Gastroesophageal sphincter (tissue), 4 donors: ENCODE measurements around the gene USP6. TPM values are rescaled to one million over a fixed set of nuclear protein-coding genes. Genes with fewer than 3 reads are reported as not detected.
"Not testable (repeated sequence)": the region's sequence is repeated elsewhere in the genome, so short reads cannot be mapped to it uniquely, and the experiment has no call there.

Source experiments
- ATAC-seq: fragments of 150-250 bp; one replicate; pipeline ENCODE4 v1.9.1; 2016; ENCODE audit warnings: mild to moderate bottlenecking, moderate library complexity
- H3K27ac ChIP-seq, 4 donors: fragments of 200-600 bp; sonication (generic) in 3 of 4; 1 replicate in 3 of 4; 2 replicates in 1 of 4; pipeline ENCODE4 v1.5.1; 2016 to 2019
- H3K27me3 ChIP-seq: fragments of 200-600 bp; sonication (generic); one replicate; pipeline ENCODE4 v1.5.1; 2019
- H3K36me3 ChIP-seq, 2 donors: fragments of 200-600 bp; sonication (generic); one replicate each; pipeline ENCODE4 v1.5.1; 2019; ENCODE audit warnings: control low read depth in 1 of 2
- H3K4me1 ChIP-seq, 3 donors: fragments of 200-600 bp; sonication (generic); 1 replicate in 2 of 3; 2 replicates in 1 of 3; pipeline ENCODE4 v1.5.1; 2016 to 2019; ENCODE audit warnings: control low read depth in 2 of 3
- H3K4me3 ChIP-seq, 2 donors: fragments of 200-600 bp; sonication (generic); one replicate each; pipeline ENCODE4 v1.5.1; 2019; ENCODE audit warnings: mild to moderate bottlenecking in 1 of 2, moderate library complexity in 1 of 2
- H3K9me3 ChIP-seq, 3 donors: fragments of 200-600 bp; sonication (generic); one replicate each; pipeline ENCODE4 v1.5.1; 2017 to 2019; ENCODE audit warnings: control low read depth in 2 of 3
- EP300 ChIP-seq: sonication (generic); formaldehyde crosslinking; IDR thresholded peaks from one replicate; pipeline ENCODE4 v1.6.1; 2017; ENCODE audit warnings: antibody characterized with exemption, mild to moderate bottlenecking
- POLR2A ChIP-seq, 2 donors: fragments of 450-650 bp; IDR thresholded peaks; one replicate each; pipeline ENCODE4 v1.6.1; 2017; ENCODE audit warnings: antibody characterized with exemption in 2 of 2, mild to moderate bottlenecking in 2 of 2, moderate library complexity in 1 of 2
- POLR2AphosphoS5 ChIP-seq: sonication (generic); formaldehyde crosslinking; IDR thresholded peaks from one replicate; pipeline ENCODE4 v1.6.1; 2017; ENCODE audit warnings: antibody characterized with exemption
- WGBS, 2 donors: methylation state at CpG; one replicate each; pipeline ENCODE4 v1.1.5; 2018; ENCODE audit warnings: low coverage in 1 of 2; 5-methylcytosine and 5-hydroxymethylcytosine counted together
- total RNA-seq, 4 donors: library from RNA; depleted of rRNA; stranded (reverse); fragments of >200 nt; gene quantifications; one replicate each; pipeline ENCODE4 v1.1.0, GENCODE V29; 2016
- TF ChIP-seq, protein P1 (sequence below), 4 experiments: fragments of 200-600 bp in 2 of 4; fragments of 450-650 bp in 2 of 4; sonication (generic) in 1 of 4; IDR thresholded peaks; one replicate each; pipeline ENCODE4 v1.5.1; 2017 to 2019; ENCODE audit warnings: antibody characterized with exemption in 4 of 4, mild to moderate bottlenecking in 2 of 4, moderate library complexity in 2 of 4

The USP6 gene
- 1 to 10 TPM in 1 of 4 donors, under 1 TPM in 3; 0.07 to 6.1 (median 0.20) TPM for total RNA-seq

DNA sequence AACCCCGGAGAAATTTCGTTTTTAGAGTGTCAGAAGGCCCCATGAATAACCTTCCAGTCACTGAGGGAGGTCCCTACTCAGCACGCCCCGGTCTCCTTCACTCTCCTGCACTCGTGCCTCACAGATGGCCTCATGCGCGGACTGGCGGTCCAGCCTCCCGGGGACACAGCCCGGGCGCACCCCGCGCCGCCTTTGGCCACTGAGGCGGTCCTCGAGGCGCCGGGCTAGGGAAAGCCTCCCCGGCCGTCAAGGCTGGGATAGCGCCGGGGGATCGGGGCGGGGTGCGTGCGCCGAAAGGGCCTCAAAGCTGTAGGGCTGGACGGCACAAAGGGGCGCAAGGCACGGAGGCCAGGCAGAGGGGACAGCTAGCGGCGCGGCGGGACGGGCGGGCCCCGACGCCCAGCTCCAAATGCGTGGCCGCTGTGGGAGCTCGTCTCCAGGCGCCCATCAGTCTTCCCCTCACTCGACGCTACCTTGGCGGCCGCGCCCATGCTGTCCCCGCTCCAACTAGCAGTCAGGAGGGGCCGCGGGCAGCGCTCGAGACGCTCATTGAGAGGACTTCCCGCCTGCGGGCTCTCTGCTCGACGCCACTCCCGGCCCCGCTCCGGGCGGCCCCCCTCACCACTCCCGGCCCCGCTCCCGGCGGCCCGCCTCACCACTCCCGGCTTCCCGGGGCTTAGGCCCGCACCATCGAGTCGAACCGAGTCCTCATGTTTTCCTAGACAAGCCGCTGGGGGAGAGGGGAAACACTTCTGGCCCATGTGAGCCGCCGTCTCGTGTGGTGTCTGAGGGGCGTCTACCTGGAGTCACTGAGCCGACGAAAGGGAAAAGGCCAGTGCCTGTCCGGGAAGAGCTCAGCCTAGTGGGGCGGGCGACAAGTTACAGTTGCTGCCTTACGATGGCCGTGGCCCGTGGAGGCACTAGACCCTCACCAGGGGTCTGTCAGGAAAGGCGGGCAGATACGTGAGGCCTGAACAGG lies at the start of gene USP6:
USP6 (plus strand) TSS at position 360 of the 979 bp plus-strand sequence. CDS start 14,336 bp downstream, outside the sequence.
- H3K9me3 ChIP-seq = peaks cover 0 to 18% (median 0%) of the 10 kb centered on the region in 3 donors
- peaks cover 44% of the 10 kb centered on the region for H3K27me3 ChIP-seq
- ATAC-seq = no peak
- peaks cover 0 to 10% of the 10 kb centered on the region in 2 donors for H3K36me3 ChIP-seq
- H3K27ac ChIP-seq = peak within 1 kb of the TSS in 1 of 4 donors; percentile 7
- H3K4me1 ChIP-seq = peaks cover 0 to 21% (median under 1%) of the 10 kb centered on the region in 3 donors
- WGBS, 2 donors = 9 to 31% methylated on average over 2 to 18 of the region's 87 CpGs
- no peak for TF ChIP-seq EP300
- peak in 1 of 2 donors; percentile 13 for TF ChIP-seq POLR2A (IDR thresholded peaks at IDR 0.05)
- H3K4me3 ChIP-seq = peak within 1 kb of the TSS in 1 of 2 donors; percentile 25

DNA sequence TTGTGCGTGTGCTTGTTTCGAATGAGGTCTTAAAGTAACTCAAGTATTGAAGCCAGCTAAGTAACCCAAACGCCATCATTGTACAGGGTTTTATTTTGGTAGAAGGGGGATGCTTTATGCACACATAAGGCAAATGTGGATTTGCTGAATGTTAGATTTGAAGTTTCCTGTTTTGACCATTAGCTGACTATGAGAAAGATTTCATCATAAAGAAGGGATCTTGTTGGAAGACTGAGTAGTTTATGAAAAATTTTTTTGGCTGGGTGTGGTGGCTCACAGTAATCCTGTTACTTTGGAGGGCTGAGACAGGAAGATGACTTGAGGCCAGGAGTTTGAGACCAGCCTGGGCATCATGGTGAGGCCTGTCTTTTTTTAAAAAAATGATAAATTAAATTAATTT lies 47.6 kb upstream of the USP6 start:
- Histone ChIP-seq H3K4me3 (no peak overlapping the region), H3K9me3 (no peaks in the 10 kb centered on the region), H3K27me3 (peaks cover 5% of the 10 kb centered on the region), H3K4me1 (no peaks in the 10 kb centered on the region), H3K27ac (no peak overlapping the region), H3K36me3 (no peaks in the 10 kb centered on the region)
- ATAC-seq = no peak
- WGBS, 2 donors = 84 to 90% methylated on average over 3 of the region's 3 CpGs
- TF ChIP-seq EP300 (no peak), POLR2A (IDR thresholded peaks at IDR 0.05) (no peak), POLR2AphosphoS5 (no peak)
- TF ChIP-seq, protein P1, sequence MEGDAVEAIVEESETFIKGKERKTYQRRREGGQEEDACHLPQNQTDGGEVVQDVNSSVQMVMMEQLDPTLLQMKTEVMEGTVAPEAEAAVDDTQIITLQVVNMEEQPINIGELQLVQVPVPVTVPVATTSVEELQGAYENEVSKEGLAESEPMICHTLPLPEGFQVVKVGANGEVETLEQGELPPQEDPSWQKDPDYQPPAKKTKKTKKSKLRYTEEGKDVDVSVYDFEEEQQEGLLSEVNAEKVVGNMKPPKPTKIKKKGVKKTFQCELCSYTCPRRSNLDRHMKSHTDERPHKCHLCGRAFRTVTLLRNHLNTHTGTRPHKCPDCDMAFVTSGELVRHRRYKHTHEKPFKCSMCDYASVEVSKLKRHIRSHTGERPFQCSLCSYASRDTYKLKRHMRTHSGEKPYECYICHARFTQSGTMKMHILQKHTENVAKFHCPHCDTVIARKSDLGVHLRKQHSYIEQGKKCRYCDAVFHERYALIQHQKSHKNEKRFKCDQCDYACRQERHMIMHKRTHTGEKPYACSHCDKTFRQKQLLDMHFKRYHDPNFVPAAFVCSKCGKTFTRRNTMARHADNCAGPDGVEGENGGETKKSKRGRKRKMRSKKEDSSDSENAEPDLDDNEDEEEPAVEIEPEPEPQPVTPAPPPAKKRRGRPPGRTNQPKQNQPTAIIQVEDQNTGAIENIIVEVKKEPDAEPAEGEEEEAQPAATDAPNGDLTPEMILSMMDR (IDR thresholded peaks at IDR 0.05) = no peak

DNA sequence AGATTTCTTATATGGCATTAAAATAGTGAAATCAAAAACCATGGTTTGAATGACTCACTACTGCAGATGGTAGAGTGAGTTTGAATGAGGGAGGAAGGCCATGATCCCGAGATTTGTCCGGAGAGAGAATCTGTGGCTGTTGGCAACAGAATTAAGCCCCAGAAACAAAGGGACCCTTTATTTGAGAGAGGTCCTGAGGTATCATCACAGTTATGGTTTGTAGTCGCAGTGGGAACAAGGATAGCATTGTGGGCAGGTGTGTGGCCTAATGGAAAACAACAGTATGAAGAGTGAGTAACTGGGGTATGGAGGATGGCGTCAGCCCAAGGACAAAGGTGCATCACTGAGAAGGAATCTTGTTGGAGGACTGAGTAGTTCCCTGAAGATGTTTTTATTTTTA lies 46.1 kb upstream of the USP6 start:
- H3K36me3 ChIP-seq = no peaks in the 10 kb centered on the region

DNA sequence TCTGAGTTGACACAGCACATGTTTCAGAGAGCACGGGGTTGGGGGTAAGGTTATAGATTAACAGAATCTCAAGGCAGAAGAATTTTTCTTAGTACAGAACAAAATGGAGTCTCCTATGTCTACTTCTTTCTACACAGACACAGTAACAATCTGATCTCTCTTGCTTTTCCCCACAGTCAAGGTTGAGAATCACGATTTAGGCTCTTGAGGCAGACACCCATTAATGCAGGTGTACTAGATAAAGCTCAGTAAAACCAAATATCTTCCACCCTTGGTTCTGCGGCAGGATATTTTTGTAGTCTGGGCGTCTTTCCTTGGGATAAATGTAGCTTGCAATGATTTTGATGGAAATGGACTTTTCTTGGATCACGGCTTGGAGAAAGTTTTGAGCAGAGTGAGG lies 40.4 kb upstream of the USP6 start:
- H3K4me3 ChIP-seq, H3K27me3 ChIP-seq, H3K27ac ChIP-seq, H3K36me3 ChIP-seq, H3K9me3 ChIP-seq, ATAC-seq: not testable (repeated sequence)
- H3K4me1 ChIP-seq = peaks cover 0 to 26% (median 8%) of the 10 kb centered on the region in 3 donors
- WGBS, 2 donors = 83 to 100% methylated on average over 2 to 4 of the region's 5 CpGs

More for the DNA sequence above, 46.1 kb upstream of the USP6 start:
- Histone ChIP-seq H3K4me1 (no peaks in the 10 kb centered on the region), H3K9me3 (no peaks in the 10 kb centered on the region), H3K27me3 (peaks cover 5% of the 10 kb centered on the region), H3K4me3 (no peak overlapping the region), H3K27ac (no peak overlapping the region)
- ATAC-seq = no peak
- WGBS, 2 donors = 71 to 81% methylated on average over 1 to 4 of the region's 4 CpGs
- TF ChIP-seq, protein P1 (IDR thresholded peaks at IDR 0.05) = no peak
- TF ChIP-seq POLR2AphosphoS5 (no peak), POLR2A (IDR thresholded peaks at IDR 0.05) (no peak), EP300 (no peak)

DNA sequence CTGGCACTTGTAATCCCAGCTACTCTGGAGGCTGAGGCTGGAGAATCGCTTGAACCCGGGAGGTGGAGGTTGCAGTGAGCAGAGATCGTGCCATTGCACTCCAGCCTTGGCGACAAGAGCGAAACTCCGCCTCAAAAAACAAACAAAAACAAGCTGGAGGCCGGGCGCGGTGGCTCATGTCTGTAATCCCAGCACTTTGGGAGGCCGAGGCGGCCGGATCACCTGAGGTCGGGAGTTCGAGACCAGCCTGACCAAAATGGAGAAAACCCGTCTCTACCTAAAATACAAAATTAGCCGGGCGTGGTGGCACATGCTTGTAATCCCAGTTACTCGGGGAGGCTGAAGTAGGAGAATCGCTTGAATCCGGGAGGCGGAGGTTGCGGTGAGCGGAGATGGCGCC lies 38.6 kb upstream of the USP6 start:
- 93 to 96% methylated on average over 9 to 19 of the region's 24 CpGs for WGBS, 2 donors
- not testable (repeated sequence) for ATAC-seq
- H3K4me3 ChIP-seq = peak overlapping the region in 1 of 2 donors; percentile 89

DNA sequence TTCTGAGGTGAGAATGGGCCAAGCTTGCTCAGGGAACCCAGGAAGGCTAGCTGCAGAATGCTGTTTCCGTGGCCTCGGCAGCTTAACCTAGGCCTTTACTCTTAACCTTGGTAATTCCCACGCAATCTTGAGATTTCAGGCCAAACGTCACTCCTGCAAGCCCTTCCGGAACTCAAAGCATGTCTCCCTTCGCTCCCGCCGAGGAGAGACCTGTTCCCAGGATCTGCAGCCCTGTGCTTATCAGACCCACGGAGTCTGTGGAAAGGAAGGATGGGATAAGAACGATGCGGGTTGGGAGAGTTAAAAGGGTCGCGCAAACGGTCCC lies 38.1 kb upstream of the USP6 start:
- Histone ChIP-seq H3K27me3 (no peaks in the 10 kb centered on the region), H3K27ac (peak overlapping the region; percentile 8 to 89 (median 85)), H3K4me3 (peak overlapping the region; percentile 52 to 89), H3K9me3 (peaks cover 0 to 6% (median 0%) of the 10 kb centered on the region in 3 donors), H3K4me1 (peaks cover 0 to 26% (median 8%) of the 10 kb centered on the region in 3 donors), H3K36me3 (peaks cover 0 to 21% of the 10 kb centered on the region in 2 donors)
- TF ChIP-seq, protein P1 (IDR thresholded peaks at IDR 0.05) = no peak
- TF ChIP-seq EP300 (no peak), POLR2A (IDR thresholded peaks at IDR 0.05) (no peak), POLR2AphosphoS5 (no peak)
- ATAC-seq = peak; percentile 19
- WGBS, 2 donors = 0% methylated on average over 2 of the region's 14 CpGs; no CpG with 5 or more reads in 1 of the 2 donors

More for the DNA sequence above, 38.6 kb upstream of the USP6 start:
- peak overlapping the region in 3 of 4 donors; percentile 84 to 89 (median 86) for H3K27ac ChIP-seq
- H3K9me3 ChIP-seq, H3K27me3 ChIP-seq: not testable (repeated sequence)
- peaks cover 0 to 16% of the 10 kb centered on the region in 2 donors for H3K36me3 ChIP-seq
- peaks cover 0 to 26% (median 8%) of the 10 kb centered on the region in 3 donors for H3K4me1 ChIP-seq
